Activated CD8-positive, alpha-beta memory T cell treated with anti-CD3 and anti-CD28 coated beads, Interleukin-2, amount 50 U/mL, for 4 hours (primary cell): ENCODE measurements around the gene L3MBTL4.
"Not testable (repeated sequence)": the region's sequence is repeated elsewhere in the genome, so short reads cannot be mapped to it uniquely, and the experiment has no call there.

ENCODE experiments used
- DNase-seq: peaks from one replicate; pipeline ENCODE4 v3.0.0-alpha.2; 2020

Gene L3MBTL4

GRCh38 chr18:6248017-6248416 lies 166.7 kb downstream of the L3MBTL4 start:
- no peak for DNase-seq

- no peak for DNase-seq
Measured at GRCh38 chr18:6242004-6242403, 172.7 kb downstream of the L3MBTL4 start.

GRCh38 chr18:6239716-6240115 lies 175.0 kb downstream of the L3MBTL4 start:
- DNase-seq = no peak

GRCh38 chr18:6236258-6236657 lies 178.5 kb downstream of the L3MBTL4 start:
- no peak for DNase-seq

- no peak for DNase-seq
Measured at GRCh38 chr18:6222271-6222670, 192.4 kb downstream of the L3MBTL4 start.

- no peak for DNase-seq
Measured at GRCh38 chr18:6221602-6222014, 193.1 kb downstream of the L3MBTL4 start.

GRCh38 chr18:6220129-6220528 lies 194.6 kb downstream of the L3MBTL4 start:
- DNase-seq = no peak

GRCh38 chr18:6219116-6219717 lies 195.5 kb downstream of the L3MBTL4 start:
- DNase-seq = no peak

- DNase-seq = no peak
Measured at GRCh38 chr18:6215888-6216287, 198.8 kb downstream of the L3MBTL4 start.

GRCh38 chr18:6211174-6211504 lies 203.6 kb downstream of the L3MBTL4 start:
- no peak for DNase-seq

- no peak for DNase-seq
Measured at GRCh38 chr18:6210349-6211173, 204.2 kb downstream of the L3MBTL4 start.

- no peak for DNase-seq
Measured at GRCh38 chr18:6207941-6208340, 206.8 kb downstream of the L3MBTL4 start.

- DNase-seq = no peak
Measured at GRCh38 chr18:6207116-6207515, 207.6 kb downstream of the L3MBTL4 start.

- no peak for DNase-seq
Measured at GRCh38 chr18:6205706-6206105, 209.0 kb downstream of the L3MBTL4 start.

- DNase-seq = no peak
Measured at GRCh38 chr18:6204476-6204875, 210.2 kb downstream of the L3MBTL4 start.

GRCh38 chr18:6203791-6204190 lies 210.9 kb downstream of the L3MBTL4 start:
- no peak for DNase-seq

GRCh38 chr18:6202861-6203260 lies 211.8 kb downstream of the L3MBTL4 start:
- no peak for DNase-seq

GRCh38 chr18:6200204-6200774 lies 214.4 kb downstream of the L3MBTL4 start:
- no peak for DNase-seq

GRCh38 chr18:6199777-6200176 lies 214.9 kb downstream of the L3MBTL4 start:
- DNase-seq = no peak

- DNase-seq = no peak
Measured at GRCh38 chr18:6198585-6198984, 216.1 kb downstream of the L3MBTL4 start.

- no peak for DNase-seq
Measured at GRCh38 chr18:6194640-6195039, 220.1 kb downstream of the L3MBTL4 start.

GRCh38 chr18:6185782-6186181 lies 228.9 kb downstream of the L3MBTL4 start:
- DNase-seq = not testable (repeated sequence)

GRCh38 chr18:6174983-6175745 lies 239.5 kb downstream of the L3MBTL4 start:
- DNase-seq = no peak

- no peak for DNase-seq
Measured at GRCh38 chr18:6170604-6171003, 244.1 kb downstream of the L3MBTL4 start.
